Fibroblast of skin of back (primary cell): Measurements from ENCODE around the gene AZI2. TPM values are rescaled to one million over a fixed set of nuclear protein-coding genes. Genes with fewer than 3 reads are reported as not detected.

Experiments
- DNase-seq: peaks from one replicate; pipeline ENCODE4 v3.0.0-alpha.2; 2013
- polyA plus RNA-seq, 2 experiments: library from polyadenylated mRNA; unstranded; fragments of 120-200 nt; gene quantifications; one replicate each; pipeline ENCODE4 v1.2.1, GENCODE V29; 2013; ENCODE audit not compliant: insufficient read length in 2 of 2

The AZI2 gene, protein sequence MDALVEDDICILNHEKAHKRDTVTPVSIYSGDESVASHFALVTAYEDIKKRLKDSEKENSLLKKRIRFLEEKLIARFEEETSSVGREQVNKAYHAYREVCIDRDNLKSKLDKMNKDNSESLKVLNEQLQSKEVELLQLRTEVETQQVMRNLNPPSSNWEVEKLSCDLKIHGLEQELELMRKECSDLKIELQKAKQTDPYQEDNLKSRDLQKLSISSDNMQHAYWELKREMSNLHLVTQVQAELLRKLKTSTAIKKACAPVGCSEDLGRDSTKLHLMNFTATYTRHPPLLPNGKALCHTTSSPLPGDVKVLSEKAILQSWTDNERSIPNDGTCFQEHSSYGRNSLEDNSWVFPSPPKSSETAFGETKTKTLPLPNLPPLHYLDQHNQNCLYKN
- 63.1 TPM for polyA plus RNA-seq (2013, experiment 1 of 2; ENCODE audit: insufficient read length)
- polyA plus RNA-seq (2013, experiment 2 of 2; ENCODE audit: insufficient read length), result 74.0 TPM

GRCh38 chr3:28348629-28349468 lies at the start of gene AZI2, which contains the start of gene ZCWPW2:
Gene AZI2, minus strand, starts transcription at chr3:28348824. Its CDS starts 8,207 bp downstream, at chr3:28340617.
Gene ZCWPW2, plus strand, starts transcription at chr3:28348721. Its CDS starts 64,348 bp downstream, at chr3:28413069.
- DNase-seq, result peak; percentile 94

DNA sequence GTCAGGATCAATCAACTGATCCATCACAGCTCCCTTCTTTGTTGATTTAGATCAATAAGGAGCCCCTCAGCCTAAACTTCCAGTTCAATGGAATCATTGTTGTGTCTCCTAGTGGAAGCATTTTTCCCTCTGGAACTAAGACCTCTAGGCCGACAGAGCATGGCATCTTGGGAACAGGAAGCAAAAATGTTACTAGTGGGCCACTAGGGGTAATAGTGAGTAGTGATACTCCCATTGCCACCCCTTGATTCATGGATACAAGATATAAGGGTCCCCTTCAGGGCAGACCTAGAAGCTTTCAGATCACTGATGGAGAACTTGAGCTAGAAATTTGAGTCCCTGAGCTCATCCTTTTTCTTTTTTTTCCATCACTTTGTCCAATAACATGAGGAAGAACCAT lies 40.4 kb upstream of the AZI2 start:
- DNase-seq, result no peak

DNA sequence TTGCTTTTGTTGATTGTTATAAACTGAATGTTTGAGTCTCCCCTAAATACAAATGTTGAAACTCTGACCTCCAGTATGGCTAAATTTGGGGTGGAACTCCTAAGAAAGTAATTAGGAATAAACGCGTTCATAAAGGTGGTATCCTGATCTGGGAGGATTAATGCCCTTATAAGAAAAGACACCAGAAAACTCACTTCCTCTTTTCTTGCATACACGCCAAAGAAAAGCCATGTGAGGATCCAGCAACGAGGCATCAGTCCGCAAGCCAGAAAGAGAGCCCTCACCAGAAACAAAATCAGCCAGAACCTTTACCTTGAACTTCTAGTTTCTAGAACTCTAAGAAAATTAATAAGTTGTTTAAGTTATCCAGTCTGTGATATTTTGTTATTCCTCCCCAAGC lies 37.4 kb upstream of the AZI2 start:
- DNase-seq, result no peak

GRCh38 chr3:28376424-28376823 lies 27.8 kb upstream of the AZI2 start:
- DNase-seq, result peak; percentile 17

DNA sequence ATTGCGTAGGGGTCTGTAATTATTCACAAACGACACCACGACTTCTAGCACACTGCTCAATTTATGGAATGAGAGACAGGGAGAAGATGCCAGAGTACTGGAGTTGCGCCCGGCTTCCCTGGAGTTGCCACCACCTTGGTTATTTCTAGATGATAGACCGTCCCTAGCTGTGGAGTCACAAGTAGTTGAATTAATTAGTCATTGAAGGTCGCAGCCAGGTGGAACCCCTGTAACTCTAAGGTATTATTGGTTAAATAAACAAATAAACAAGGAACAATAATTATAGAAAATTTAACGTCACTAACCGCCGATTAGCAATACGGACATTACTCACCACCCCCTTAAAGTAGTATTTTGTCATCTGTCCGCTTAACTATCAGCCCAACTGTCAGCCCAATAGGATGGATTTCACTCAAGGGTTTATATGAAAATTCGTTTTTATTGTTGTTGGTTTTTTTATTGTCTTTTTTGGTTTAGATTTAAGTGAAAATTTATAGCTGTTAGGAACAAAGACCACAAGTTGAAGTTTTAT lies 911 bp upstream of the AZI2 start:
- no peak for DNase-seq

GRCh38 chr3:28348265-28348628 lies 377 bp downstream of the AZI2 start:
- no peak for DNase-seq

- DNase-seq, result peak; percentile 1
Measured at GRCh38 chr3:28347374-28348264, 1.0 kb downstream of the AZI2 start.

- DNase-seq, result no peak
Measured at GRCh38 chr3:28345690-28346089, 2.9 kb downstream of the AZI2 start.

DNA sequence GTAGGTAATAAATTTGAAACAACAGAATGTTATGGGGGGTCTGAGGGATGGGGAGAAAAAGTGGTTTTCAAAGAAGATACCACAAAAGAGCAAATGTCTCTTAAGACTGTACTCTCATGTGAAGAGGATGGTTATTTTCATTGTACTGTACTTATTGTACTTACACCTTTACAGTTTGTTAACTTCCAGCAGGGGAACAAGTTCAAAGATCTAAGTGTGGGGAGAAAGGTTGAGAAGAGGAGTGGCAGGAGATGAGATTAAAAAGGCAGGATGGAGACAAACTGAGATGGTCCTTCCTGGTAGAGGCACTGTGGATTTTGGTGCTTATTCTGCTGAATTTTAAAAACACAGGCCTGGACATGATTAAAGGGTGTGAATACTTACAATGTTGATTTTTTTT lies 5.5 kb downstream of the AZI2 start:
- no peak for DNase-seq

DNA sequence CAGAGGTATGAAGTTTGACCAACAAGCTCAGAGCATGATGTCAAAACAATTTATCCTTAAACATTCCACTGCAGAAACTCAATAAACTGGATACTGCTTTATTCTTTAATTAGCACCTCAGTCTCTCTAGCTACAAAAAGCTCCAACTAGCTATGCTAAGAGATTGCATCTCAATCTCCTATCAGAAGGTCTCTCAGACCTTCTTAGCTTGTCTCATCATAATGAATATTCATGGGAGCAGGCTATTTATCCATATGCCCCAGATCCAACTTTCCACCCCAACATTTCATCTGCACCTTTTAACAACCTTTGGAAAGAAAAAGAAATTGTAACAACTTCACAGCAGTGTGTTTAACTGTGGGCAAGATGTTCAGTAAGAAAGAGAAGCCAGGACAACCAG lies 11.4 kb downstream of the AZI2 start:
- DNase-seq, result no peak

GRCh38 chr3:28335246-28335645 lies 13.4 kb downstream of the AZI2 start:
- no peak for DNase-seq

GRCh38 chr3:28334552-28334951 lies 14.1 kb downstream of the AZI2 start:
- peak; percentile 6 for DNase-seq

DNA sequence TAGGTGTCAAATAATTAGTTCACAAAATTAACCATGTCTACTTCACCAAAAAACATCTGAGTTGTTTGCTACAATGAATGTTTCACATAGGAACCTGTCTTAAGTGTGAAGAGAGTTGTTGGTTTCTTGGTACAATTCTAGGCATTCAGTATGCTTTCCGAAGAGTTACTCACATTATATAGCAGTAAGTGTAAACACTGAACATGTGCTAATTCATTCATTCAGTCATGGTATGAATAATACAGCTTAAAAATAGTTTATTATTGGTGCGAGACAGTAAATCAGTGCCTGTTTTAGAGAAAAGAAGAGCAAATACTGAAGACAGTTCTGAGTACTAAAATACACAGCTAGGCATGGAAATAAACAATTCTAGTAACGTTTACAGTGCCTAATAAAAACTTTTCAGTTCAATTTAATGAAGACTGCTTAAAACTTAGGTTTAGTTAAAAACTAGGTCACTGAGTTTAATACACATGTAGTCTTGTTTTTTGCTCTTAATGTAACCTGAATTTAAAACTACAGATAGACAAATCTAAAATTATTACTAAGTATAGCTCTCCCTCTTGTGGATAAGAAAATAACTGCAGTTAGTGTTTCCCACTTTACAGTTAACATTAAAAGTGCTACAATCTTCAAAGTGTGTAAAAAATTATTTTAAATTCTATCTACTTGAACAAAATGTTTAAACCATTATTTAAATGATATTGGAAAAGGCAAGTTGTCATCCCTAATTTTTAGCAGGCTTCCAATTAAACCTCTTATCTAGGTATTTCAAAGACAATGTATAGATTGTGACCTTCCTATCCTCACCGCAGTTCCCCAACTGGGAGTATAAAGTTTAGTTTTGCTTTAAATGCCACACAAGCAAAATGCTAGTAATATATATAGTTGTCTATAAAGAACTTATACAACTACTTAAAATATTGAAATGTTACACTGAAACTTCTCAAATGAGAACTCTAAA lies 20.2 kb downstream of the AZI2 start:
- peak; percentile 22 for DNase-seq

GRCh38 chr3:28326458-28326926 lies 22.1 kb downstream of the AZI2 start:
- DNase-seq, result no peak

GRCh38 chr3:28322464-28322863 lies 26.2 kb downstream of the AZI2 start:
- DNase-seq, result peak; percentile 54

DNA sequence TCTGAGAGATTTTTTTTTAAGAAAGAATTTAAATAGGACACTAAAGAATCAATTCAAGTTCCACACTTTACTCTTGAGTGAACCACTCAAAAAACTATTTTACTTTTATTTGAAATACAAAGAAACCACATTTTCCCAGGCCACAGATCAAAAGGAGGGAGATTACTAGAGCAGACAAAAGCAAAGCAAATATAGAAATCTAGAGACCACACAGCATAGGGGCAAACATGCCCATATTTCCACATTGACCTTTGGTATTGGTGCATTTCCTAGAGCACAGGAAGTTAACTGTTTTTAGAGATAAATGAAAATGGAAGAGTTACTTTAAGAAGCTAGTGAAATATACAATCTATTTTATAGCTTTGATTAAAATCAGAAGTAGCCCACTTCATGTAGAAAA lies 27.6 kb downstream of the AZI2 start:
- no peak for DNase-seq

DNA sequence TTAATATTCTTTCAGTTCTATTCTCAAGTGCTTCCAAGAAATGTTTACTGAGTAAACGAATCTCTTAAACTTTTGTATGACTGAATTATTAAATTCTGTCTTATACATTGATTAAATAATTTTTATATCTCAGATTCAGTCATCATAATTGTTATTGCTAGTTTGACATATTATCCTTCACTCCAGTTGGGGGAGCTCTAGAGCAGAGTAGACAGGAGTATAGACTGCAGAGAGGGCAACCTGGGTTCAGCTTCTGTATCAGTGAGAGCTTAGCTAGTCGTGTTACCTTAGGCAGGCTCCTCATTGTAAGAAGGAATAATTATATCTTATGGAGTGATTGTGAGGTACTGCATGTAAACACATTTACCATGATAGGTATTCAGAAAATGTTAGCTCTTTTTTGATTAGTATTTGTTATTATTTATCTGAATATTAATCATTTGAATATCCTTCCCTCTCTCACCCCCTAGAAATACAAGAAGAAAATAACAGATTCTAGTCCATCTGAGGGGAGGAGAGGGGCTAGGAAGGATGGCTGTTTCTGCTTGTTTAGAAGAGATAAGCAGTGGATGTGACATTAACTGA lies 31.1 kb downstream of the AZI2 start:
- peak; percentile 45 for DNase-seq

- no peak for DNase-seq
Measured at GRCh38 chr3:28316226-28316625, 32.4 kb downstream of the AZI2 start.

DNA sequence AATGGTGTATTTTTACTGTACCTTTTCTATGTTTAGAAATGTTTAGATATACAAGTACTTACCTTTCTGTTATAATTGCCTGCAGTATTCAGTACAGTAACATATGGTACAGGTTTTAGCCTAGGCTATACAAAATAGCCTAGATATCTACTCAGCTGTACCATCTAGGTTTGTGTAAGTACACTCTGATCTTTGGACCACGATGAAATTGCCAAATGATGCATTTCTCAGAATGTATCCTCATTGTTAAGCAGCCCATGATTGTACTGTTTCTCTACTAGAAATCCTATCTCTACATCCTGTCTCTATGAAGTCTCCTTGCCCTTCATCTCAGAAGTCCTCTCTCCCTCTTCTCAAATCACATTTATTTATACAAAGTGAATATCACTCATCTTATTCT lies 32.9 kb downstream of the AZI2 start:
- DNase-seq, result no peak

- DNase-seq, result no peak
Measured at GRCh38 chr3:28308196-28308595, 40.4 kb downstream of the AZI2 start.
